T-helper 2 cell treated with Interferon-gamma antibody and Interleukin-4, amounts not matched to agents 5 μg/mL and 100 μg/mL, for 36 hours (primary cell): ENCODE data around the gene ATP8B3.

Source experiments
- DNase-seq: peaks from one replicate; pipeline ENCODE4 v3.0.0; 2021; ENCODE audit warnings: low spot score
- H3K27ac Mint-ChIP-seq: one replicate; pipeline ENCODE4 v1.8.0; 2021; ENCODE audit warnings: mild to moderate bottlenecking, mixed read lengths
- H3K27me3 Mint-ChIP-seq: one replicate; pipeline ENCODE4 v1.8.0; 2021; ENCODE audit warnings: low read depth, mixed read lengths
- H3K36me3 Mint-ChIP-seq: one replicate; pipeline ENCODE4 v1.8.0; 2021; ENCODE audit warnings: low read depth, mixed read lengths
- H3K4me1 Mint-ChIP-seq: one replicate; pipeline ENCODE4 v1.8.0; 2021; ENCODE audit warnings: low read depth, mixed read lengths
- H3K4me3 Mint-ChIP-seq: one replicate; pipeline ENCODE4 v1.8.0; 2022; ENCODE audit warnings: mild to moderate bottlenecking, moderate library complexity, mixed read lengths
- H3K9me3 Mint-ChIP-seq: one replicate; pipeline ENCODE4 v1.8.0; 2021; ENCODE audit warnings: mixed read lengths

Gene ATP8B3

DNA sequence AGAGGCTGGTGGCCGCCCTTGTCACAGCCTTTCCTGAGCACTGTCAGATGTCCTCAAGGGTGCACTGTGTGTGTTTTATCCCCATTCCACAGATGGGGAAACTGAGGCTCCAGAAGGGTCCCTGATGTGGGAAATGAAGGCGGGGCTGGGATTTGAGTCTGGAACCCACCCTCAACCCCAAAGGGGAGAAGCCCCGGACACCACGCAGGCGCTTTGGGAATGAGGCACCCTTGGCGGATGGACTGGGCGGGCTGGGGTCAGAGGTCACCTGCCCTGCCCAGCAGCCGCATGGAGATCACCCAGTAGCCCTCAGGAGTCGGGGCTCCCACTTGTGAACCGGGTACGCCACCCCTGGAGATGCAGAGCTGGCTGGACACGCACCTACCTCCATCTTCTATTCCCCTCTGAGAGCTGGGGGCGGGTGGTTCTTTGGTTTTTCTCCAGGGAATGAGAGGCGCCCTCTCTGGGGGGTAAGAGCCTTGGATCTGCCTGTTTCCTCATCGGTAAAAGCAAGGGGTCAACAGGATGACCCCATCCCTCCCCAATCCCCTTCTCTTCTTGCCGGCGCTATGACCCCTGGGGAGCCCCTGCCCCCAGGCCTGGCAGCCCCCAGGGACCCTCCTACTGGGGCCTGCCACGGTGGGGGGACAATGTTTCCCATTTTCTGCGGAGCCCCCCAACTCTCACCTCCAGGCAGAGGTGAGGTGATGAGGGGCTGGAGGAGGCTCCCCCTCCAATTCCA, 67.1 kb downstream of the ATP8B3 start:
- Mint-ChIP-seq H3K9me3 (no peaks in the 10 kb centered on the region), H3K36me3 (no peaks in the 10 kb centered on the region), H3K27me3 (peaks cover 36% of the 10 kb centered on the region), H3K4me3 (no peak overlapping the region), H3K4me1 (peaks cover 6% of the 10 kb centered on the region), H3K27ac (no peak overlapping the region)
- no peak for DNase-seq

DNA sequence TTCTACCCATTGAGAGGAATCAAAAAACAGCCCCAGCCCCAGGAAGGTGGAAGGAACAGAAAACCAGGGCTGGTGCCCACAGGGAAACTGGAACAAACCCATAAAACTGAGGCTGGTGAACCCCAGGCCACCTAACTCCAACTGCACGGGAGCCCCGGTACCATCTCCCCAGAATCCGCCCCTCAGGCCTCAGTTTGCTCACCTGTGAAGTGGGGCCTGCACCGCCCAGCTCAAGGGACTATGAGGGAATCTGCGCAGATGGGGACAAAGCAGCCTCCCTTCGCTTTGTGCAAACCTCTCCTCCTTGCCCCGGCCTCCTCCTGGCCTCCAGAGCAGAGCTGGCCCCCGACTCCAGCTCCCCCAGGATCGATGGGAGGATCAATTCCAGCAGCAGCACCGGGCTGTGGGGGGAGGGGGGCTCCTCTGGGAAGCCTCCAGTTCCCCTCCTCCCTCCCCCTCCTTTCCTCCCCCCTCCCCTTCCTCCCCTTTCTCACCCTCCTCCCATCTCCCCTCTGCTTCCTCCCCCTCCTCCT, 67.9 kb downstream of the ATP8B3 start:
- Mint-ChIP-seq H3K36me3 (no peaks in the 10 kb centered on the region), H3K4me3 (no peak overlapping the region), H3K27me3 (peaks cover 34% of the 10 kb centered on the region), H3K27ac (no peak overlapping the region), H3K9me3 (no peaks in the 10 kb centered on the region), H3K4me1 (peaks cover 6% of the 10 kb centered on the region)
- no peak for DNase-seq

DNA sequence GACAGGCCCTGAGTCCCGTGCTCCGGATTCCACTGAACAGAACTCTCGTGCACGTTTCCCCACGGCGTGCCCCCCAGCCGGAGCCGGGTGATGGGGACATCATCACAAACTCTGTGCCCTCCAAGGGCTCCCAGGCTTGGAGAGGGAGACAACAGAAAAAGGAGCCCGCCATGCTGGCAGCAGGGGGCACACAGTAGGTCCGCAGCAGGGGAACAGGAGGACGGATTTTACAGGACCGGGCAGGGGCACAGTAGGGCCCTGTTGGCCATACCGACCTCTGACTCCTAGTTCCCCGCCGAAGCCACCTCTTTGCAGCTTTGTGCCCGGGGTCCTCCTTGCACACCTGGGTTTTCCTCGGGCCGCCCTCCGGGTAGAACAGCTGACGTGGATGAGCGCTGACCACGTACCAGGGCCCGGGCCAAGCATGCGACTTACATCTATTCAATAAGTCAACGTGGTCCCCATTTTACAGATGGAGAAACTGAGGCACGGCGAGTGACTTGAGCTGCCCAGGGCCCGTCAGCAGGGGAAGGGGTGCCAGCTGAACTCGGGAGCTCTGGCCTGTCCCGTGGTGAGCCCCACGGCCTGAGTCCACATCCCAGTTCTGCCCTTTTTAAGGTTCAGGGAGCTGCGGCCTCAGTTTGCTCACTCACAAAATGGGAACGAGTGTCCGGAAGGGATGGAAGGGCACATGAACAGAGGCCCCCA, 68.9 kb downstream of the ATP8B3 start:
- Mint-ChIP-seq H3K4me3 (no peak overlapping the region), H3K36me3 (no peaks in the 10 kb centered on the region), H3K4me1 (peaks cover 6% of the 10 kb centered on the region), H3K27me3 (peaks cover 34% of the 10 kb centered on the region), H3K27ac (no peak overlapping the region), H3K9me3 (no peaks in the 10 kb centered on the region)
- DNase-seq, result no peak

DNA sequence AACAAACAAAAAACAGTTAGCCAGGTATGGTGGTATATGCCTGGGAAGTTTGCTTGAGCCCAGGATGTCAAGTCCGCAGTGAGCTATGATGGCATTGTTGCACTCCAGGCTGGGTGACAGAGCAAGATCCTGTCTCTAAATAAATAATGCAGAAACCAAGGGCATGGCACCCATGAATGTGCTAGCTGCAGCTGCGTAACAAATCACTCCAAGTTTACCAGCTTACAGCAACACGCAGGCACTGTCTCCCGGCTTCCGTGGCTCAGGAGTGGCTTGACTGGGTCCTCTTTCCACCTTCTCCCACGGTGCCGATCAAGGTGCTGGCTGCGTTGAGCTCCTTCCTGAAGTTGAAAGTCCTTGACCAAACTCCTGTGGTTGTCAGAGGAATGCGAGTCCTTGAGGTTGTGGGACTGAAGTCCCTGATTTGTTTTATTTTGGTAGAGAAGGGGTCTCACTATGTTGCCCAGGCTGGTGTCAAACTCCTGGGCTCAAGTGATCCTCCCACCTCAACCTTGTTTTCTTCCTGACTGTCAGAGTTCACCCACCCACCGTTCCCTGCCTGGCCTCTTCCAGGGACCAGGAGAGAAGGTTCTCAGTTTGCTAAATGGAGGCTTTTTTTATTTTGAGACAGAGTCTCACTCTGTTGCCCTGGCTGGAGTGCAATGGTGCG, 72.0 kb downstream of the ATP8B3 start:
- DNase-seq, result no peak
- H3K27me3 Mint-ChIP-seq, result peaks cover 19% of the 10 kb centered on the region
- no peaks in the 10 kb centered on the region for H3K9me3 Mint-ChIP-seq
- no peaks in the 10 kb centered on the region for H3K36me3 Mint-ChIP-seq
- no peak overlapping the region for H3K4me3 Mint-ChIP-seq
- no peaks in the 10 kb centered on the region for H3K4me1 Mint-ChIP-seq
- H3K27ac Mint-ChIP-seq, result no peak overlapping the region

DNA sequence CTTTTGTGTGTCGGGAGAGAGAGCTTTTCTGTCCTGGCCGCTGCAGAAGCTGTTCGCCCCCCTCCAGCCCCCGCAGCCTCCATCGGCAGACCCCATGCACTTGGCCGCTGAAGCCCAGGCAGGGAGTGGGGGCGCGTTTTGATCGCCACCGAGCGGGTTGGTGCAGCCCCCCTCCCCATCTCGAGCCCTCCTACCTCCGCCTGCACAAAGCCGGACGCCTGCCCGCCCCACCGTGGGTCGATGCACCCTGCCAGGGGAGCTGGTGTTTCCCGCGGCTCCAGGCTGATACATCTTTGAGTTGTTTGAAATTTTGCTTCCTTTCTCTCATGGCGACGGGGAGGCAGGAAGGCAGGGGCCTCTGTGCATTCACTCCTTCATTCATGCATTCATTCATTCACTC, 75.1 kb downstream of the ATP8B3 start:
- Mint-ChIP-seq H3K27ac (no peak overlapping the region), H3K4me3 (no peak overlapping the region), H3K36me3 (no peaks in the 10 kb centered on the region), H3K4me1 (no peaks in the 10 kb centered on the region), H3K27me3 (peaks cover 28% of the 10 kb centered on the region), H3K9me3 (no peaks in the 10 kb centered on the region)
- no peak for DNase-seq

DNA sequence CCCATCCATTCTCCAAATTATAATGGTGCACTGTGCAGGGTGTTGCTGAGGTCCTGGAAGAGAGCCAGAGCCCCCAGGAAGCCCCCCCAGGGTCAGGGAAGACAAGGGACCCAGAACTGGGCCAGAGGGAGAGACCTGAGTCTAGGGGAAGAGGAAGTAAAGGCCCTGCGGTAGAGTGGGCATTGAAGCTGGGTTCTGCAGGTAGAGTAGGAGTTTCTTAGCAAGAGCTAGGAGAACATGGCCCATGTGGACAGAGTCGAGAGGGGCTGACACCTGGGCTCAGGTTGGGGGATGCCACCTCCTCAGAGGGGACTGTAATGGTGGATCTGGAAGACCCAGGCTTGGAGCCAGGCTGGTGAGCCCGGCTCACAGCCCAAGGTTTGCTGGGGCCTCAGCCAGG, 75.8 kb downstream of the ATP8B3 start:
- no peaks in the 10 kb centered on the region for H3K9me3 Mint-ChIP-seq
- H3K27ac Mint-ChIP-seq, result no peak overlapping the region
- DNase-seq, result no peak
- peaks cover 27% of the 10 kb centered on the region for H3K27me3 Mint-ChIP-seq
- no peaks in the 10 kb centered on the region for H3K4me1 Mint-ChIP-seq
- H3K36me3 Mint-ChIP-seq, result no peaks in the 10 kb centered on the region
- no peak overlapping the region for H3K4me3 Mint-ChIP-seq

DNA sequence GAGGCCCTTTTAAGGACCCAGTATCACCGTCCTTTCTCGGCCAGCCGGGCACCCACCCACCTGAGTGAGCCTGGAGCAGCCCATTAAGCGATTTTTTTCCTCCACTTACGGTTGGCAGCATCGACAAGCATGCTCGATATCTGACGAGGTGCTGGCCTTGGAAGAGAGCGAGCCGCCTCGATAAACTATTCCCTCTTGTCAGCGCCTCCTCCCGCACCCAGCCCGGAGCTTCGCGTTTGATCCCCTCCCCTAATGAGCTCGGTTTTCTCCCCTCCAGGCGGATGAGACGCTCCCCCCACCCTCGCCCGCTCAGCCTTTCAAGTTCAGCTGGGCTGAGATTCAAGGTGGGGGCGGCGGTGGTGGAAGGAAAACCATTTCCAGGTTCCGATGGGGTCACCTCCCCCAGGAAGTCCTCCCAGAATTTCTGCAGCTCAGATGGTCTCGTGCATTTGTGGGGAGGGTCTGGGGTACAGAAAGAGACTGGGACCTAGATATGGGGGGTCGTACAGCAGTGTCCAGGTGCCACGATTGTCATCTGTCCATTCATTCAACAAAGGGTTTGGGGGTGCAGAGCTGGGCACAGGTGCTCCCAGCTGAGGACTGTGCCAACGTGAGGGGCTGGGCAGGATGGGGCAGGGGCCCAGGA, 77.6 kb downstream of the ATP8B3 start:
- peaks cover 22% of the 10 kb centered on the region for H3K27me3 Mint-ChIP-seq
- DNase-seq, result no peak

More for the DNA sequence above, 77.6 kb downstream of the ATP8B3 start:
- H3K36me3 Mint-ChIP-seq, result no peaks in the 10 kb centered on the region
- H3K9me3 Mint-ChIP-seq, result no peaks in the 10 kb centered on the region
- H3K4me1 Mint-ChIP-seq, result no peaks in the 10 kb centered on the region
- H3K27ac Mint-ChIP-seq, result no peak overlapping the region
- H3K4me3 Mint-ChIP-seq, result no peak overlapping the region
